HG02571 (cell line): ENCODE data around the gene FBXO34.
"Not testable (repeated sequence)": the region's sequence is repeated elsewhere in the genome, so short reads cannot be mapped to it uniquely, and the experiment has no call there.

Experiments used
- ATAC-seq: cut with Tn5 transposase; IDR thresholded peaks from one replicate; pipeline ENCODE4 v1.9.1; 2021; ENCODE audit warnings: mild to moderate bottlenecking, moderate library complexity; ENCODE audit not compliant: unreplicated experiment

The FBXO34 gene

DNA sequence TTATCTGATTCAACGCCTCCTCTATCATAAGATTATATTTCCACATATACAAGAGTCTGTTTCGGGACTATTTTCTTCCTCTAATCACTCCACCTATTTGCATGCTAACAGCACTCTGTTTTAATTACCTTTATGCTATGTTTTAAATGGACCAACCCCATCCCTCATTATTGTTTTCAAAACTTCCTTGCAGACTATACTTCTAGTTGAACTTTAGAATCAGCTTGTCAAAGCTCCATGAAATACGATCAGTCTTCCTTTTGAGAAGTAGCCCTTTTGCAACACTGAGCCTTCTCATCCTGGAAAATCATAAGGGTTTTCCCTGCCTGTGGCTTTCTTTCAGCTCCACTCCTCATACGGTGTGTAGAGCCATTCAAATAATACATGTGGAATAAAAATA is 103.5 kb downstream of the FBXO34 start:
- no peak for ATAC-seq

DNA sequence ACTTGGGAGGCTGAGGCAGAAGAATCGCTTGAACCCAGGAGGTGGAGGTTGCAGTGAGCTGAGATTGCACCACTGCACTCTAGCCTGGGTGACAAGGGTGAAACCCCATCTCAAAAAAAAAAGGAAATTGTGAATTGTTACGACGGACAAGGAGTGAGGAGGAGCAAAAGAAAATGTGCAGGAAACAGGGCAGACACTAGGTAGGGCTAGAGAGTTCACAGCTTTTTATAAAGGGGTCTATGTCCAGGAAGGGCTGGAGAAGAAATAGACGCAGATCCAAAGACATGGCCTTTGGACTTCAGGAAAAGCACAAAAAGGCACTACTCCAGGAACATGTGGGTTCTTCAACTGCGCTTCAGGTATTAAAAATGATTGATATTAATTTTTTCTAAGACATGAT is 106.0 kb downstream of the FBXO34 start:
- no peak for ATAC-seq

DNA sequence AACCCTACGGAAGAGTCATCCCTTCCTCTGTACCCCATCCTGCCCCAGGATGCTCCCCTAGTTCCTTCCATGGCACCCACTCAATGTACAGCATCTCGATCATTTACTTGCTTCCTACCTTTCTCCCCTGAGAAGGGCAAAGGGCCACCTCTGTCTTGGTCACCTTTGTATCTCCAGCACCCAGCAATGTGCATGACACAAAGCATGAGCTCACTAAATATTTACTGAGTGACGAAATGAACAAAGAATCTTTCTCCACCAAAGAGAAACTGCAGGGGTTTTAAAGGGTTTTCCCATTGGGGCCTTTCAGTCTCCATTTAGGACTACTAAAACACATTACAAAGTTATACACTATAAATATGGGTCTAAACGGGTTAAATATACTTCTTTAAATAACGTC is 109.8 kb downstream of the FBXO34 start:
- ATAC-seq = no peak

DNA sequence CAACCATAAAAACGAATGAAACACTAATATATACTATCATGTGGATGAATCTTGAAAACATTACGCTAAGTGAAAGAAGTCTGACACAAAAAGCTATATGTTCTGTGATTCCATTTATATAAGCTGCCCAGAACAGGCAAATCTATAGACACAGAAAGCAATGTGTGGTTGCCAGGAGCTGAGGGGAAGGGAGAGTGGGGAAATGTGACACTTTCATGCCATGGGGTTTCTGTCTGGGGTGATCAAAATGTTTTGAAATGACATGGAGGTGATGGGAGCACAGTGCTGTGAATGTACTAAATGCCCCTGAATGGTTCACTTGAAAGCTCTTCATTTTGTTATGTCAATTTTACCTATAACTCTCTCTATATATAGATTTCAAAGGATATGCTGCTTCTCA is 110.3 kb downstream of the FBXO34 start:
- no peak for ATAC-seq

DNA sequence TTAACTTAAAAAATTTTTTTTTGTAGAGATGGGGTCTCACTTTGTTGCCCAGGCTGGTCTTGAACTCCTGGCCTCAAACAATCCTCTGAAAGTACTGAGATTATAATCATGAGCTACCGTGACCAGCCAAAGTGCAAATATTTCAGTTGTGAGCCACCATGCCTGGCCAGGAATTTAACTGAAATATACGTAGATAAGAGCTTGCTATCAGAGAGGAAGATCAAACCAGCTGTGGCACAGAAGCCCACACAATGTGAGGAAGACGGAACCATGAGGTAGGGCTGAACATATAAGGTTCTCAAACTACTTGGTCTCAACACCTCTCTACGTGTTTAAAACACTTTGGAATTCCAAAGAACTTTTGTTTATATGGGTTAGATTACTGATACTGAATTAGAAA is 111.3 kb downstream of the FBXO34 start:
- no peak for ATAC-seq

DNA sequence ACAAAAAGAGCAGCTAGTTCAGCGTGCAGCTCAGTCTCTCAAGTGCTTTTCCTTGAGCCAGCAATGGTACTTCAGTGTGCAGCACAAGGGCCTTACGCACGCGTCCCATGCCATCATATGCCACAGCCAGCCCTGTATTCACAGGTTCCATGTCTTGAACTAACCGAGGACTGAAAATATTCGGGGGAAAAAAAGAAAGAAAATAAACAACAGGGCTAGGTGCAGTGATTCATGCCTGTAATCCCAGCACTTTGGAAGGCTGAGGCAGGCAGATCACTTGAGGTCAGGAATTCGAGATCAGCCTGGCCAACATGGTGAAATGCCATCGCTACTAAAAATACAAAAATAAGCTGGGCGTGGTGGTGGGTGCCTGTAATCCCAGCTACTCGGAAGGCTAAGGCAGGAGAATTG is 111.8 kb downstream of the FBXO34 start:
- not testable (repeated sequence) for ATAC-seq

DNA sequence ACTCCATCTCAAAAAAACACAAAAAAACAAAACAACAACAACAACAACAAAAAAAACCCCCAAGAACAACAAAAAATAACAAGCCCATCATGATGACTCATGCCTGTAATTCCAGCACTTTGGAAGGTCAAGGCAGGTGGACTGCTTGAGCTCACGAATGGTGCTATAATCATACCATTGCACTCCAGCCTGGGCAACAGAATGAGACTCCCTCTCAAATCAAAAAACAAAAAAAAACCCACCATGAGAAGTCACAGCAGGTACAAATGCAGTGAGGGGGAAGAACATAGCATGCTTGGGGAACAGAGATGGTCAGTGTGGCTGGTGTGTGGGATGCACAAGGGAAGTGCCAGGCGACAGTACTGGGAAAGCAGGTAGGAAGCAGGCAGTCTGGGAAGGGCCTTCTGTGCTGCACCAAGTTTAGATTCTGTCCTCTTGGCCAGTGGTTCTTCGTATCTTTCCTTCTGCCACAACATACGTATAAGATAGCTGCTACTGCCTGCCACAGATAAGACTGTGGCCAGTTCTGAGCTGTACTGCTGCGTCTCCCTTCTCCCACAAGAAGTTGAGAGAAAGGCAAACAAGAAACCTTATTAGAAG is 112.4 kb downstream of the FBXO34 start:
- ATAC-seq = no peak

DNA sequence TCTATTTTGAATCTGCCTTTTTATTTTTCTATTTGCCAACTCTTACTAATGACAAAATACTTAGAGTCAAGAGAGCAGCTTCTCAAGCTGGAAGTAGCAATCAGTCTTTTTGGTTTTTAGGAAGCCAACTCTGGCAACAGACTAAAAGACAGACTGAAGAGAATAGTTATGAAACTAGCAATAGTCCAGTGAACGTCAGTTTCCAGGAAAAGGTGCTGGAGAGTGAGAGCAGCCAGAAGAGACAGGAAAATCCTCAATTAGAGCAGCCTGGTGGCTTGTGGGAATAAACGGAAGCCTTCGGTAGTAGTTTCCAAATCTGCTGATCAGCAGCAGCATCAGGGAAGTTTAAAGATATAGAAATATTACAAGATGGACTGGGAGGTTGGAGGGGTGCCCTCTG is 113.3 kb downstream of the FBXO34 start:
- no peak for ATAC-seq

DNA sequence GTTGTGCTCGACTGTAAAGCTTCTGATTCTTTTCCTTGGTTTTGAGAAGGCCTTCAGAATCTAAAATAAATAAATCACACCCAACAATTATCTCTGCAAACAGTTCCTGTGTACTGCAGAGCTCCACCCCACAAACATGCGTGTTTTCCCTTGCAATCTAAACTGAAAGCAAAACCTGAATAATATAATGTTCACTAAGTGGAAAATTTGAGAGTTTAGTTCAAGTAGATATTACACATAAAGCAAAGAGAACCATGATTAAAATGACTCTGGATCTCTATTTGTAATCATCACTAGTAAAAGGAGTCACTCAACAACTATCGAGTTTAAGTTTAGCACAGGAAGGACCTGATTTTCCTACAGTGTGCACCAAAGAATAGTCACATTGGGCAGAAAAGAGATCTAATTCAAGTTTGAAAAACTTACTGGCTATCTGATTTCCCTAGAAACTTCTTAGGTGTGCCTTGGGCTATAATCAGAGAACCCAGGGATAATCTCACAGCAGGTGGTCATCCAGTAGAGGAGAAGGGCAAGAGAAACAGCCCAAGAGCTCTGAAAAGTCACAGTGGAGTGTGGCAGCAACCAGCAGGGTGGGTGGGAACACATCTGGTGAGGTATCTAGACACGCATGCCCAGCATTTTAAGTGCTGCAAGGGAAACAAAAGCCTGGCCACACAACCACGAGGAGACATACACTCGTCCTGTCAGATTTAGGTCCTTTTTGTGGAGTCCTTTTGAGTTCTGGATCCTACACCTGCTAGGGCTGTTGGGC is 115.0 kb downstream of the FBXO34 start:
- ATAC-seq = no peak

DNA sequence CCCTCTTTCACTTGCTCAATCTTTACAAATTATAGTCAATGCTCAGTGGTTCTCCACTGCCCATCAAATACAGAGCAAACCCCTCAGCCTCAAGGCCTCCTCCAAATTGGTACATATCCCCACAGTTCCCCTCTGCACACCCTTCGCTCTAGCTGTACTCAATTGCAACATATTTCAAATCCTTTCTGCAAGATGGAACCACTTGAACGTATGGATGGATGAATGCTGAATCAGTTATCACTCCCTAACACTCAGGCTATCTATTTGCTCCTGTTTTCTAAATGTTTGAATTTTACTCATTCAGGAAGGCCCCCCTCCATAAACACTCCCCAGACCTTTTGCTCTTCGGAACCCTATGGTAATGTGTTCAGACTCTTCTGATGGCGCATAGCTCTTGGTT is 115.9 kb downstream of the FBXO34 start:
- ATAC-seq = no peak

DNA sequence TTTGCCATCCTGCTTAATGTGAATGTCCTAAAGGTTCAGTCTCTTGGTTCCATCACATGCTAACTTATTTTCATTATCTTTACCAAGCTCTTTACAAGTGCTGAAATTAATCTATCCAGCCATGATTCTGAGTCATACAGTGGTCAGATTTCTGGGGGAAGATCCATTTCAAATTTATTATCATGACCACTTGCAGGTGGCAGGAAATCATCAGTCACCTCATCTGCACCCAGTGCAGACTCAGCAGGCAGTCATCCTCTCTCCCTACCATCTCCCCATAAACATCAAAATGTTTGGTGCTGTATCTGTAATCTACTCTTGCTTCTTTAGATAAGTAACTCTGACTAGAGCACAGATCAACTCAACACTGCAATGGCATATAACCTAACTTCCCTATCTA is 116.9 kb downstream of the FBXO34 start:
- ATAC-seq = no peak

DNA sequence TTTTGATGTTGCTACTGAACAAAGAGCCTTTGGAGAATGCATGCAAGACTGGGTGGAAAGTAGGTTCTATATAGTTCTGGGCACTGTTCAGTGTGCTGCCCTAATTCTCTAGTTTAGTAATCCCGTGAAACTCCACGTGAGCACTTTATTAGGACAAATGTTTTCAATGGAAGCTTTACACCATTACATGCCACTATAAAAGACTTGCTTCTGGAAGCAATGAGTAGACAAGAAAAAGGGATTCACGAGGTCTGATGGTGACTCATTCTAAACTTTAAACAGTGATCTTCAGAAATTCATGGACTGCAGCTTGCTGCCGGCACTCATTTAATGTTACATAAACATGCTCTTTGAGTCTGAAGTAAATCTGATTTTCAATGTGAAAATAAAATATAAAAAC is 118.1 kb downstream of the FBXO34 start:
- ATAC-seq = no peak

DNA sequence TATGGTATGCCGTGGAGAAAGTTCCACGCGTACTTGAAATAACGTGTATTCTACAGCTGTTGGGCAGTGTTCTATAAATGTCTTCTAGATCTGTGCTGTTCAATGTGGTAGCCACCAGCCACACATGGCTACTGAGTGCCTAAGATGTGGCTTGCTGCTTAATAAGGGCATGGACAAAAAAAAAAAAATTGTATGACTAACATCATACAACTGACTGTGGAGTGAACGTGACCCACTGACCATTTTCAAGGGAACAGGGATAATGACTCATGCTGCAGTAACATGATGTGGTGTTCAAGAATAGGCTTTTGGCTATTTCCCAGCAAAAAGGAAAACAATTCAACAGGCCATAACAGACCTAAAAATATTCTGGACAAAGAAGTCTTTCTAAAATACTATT is 127.5 kb downstream of the FBXO34 start:
- ATAC-seq = no peak

DNA sequence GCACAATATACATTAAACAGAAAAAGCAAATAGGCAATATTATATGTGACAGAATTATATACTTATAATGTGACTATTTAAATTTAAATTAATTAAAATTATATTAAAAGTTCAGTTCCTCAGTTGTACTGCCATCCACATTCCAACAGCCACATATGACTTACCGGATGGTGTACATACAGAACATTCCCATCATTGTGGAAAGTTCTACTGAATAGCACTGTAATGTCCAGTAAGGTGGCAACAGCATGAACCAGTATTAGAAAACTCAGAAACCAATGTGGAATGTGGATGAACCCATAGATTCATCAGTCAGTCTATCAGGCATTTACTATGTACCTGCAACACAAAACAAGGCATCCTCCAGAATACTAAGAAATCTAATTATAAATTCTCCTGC is 128.0 kb downstream of the FBXO34 start:
- ATAC-seq = no peak

DNA sequence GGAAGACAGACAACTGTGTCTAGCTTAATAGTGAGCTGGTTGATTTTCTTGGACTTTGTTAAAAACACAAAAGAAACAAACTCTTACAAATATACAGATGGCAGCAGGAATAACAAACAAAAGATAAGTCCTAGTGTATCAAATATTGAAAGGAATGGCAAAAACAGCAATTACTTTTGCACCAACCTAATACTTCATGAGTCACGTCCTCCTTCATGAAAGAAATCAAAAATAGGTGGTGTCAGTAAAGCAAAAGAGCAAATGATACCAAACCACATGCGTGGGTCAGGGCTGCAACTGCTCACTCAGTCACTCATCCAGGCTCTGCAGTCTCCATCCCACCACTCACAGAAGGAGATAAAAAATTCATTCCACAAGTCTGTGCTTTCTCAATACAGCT is 128.6 kb downstream of the FBXO34 start:
- no peak for ATAC-seq

DNA sequence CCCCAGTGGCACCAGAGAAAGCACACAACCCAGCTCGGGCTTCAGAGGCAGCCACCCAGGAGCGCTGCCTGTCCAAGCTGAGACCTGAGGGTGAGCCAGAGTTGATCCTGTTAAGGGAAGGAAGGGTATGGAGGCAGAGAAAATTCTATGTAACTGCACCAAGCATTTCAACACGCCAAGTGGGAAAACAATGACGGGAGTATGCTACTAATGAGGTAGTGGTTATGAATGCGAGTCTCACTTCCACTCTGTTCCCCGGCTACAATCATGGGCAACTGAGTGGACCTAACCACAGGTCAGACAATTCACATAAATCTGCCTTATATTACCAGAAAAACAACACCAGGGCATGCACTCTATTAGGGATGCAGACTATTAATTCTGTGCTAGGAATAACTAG is 130.5 kb downstream of the FBXO34 start:
- no peak for ATAC-seq
